HG02840 (cell line): Measurements from ENCODE around the gene IFITM5.
"Not testable (repeated sequence)": the region's sequence is repeated elsewhere in the genome, so short reads cannot be mapped to it uniquely, and the experiment has no call there.

Experiments used
- ATAC-seq: cut with Tn5 transposase; IDR thresholded peaks from one replicate; pipeline ENCODE4 v1.9.1; 2021; ENCODE audit warnings: mild to moderate bottlenecking, moderate library complexity, moderate number of reproducible peaks; ENCODE audit not compliant: unreplicated experiment, low FRiP score

Gene IFITM5

DNA sequence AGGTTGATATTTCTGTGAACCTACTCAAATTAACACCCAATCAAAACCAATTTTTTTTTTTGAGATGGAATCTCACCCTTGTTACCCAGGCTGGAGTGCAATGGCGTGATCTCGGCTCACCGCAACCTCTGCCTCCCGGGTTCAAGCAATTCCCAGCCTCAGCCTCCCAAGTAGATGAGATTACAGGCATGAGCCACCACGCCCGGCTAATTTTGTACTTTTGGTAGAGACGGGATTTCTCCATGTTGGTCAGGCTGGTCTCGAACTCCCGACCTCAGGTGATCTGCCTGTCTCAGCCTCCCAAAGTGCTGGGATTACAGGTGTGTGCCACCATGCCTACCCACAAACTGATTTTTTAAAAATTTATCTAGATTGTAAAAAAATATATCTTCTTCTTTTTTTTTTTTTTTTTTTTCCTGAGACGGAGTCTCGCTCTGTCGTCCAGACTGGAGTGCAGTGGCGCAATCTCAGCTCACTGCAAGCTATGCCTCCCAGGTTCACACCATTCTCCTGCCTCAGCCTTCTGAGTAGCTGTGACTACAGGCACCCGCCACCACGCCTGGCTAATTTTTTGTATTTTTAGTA lies 29.3 kb upstream of the IFITM5 start:
- ATAC-seq, result not testable (repeated sequence)

DNA sequence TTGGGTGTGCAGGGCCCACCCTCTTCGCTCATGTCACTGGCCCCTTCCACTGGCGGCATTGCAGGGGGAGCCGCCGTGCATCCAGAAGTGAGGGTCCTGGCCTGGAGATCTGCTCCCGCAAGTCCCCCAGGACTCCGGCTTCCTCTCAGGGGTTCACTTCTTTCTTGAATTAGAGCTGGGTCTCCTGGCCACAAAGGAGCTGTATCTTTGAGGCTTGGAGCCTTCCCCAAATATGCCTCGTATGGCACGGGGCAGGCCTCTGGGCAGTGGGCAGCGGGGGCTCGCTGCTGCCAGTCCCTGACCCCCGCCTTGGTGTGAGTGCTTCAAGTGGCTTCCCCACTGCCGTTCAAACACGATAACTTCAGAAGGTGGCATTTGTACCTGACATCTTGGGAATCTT lies 28.7 kb upstream of the IFITM5 start:
- ATAC-seq, result no peak

- no peak for ATAC-seq
Measured at GRCh38 chr11:327581-327923, 28.2 kb upstream of the IFITM5 start.

DNA sequence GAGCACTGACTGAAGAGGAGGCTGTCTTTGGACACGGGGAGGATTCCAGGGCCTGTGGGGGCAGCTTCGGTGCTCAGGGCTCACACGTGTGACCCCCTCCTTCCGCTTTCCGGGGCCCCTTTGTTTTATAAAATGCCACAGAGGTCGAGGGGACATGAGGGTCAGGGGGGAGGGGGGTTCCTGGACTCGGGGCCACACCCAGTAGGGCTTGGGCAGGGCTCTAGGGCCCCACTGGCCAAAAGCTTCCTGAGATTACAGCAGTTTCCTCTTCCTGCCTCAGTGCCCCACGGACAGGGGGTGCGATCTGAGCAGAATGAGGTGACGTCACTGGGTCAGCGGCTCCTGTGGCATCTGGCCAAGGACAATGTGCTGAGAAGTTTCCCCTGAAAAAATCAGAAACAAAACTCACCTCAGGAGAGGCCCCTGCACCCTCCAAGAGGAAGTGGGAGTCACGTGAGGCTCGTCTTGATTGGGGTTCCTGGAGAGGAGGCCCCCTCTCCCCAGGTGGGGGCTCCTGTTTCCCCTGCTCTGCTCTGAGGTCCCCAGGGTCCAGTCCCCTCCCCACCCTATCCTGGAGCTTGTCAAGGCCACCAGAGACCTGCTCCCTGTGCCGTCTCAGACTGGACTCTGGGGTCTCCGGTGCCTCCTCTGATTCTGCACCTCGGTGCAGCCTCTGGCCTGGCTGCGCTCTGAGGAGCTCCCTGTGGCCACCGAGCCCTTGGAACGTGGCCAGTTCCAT lies 27.7 kb upstream of the IFITM5 start:
- peak; percentile 52 for ATAC-seq

DNA sequence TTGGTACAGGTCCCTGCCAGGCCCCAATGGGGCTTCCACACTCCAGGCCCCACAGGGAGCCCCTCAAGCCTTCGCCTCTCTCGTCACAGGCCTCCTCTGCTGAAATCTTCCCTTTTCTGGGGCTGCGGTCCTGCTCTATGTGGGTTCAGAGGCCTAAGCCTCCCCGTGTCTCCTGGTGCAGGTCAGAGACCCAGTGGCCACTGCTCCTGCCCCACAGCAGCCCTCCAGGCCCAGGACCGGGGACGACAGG lies 27.2 kb upstream of the IFITM5 start:
- no peak for ATAC-seq

DNA sequence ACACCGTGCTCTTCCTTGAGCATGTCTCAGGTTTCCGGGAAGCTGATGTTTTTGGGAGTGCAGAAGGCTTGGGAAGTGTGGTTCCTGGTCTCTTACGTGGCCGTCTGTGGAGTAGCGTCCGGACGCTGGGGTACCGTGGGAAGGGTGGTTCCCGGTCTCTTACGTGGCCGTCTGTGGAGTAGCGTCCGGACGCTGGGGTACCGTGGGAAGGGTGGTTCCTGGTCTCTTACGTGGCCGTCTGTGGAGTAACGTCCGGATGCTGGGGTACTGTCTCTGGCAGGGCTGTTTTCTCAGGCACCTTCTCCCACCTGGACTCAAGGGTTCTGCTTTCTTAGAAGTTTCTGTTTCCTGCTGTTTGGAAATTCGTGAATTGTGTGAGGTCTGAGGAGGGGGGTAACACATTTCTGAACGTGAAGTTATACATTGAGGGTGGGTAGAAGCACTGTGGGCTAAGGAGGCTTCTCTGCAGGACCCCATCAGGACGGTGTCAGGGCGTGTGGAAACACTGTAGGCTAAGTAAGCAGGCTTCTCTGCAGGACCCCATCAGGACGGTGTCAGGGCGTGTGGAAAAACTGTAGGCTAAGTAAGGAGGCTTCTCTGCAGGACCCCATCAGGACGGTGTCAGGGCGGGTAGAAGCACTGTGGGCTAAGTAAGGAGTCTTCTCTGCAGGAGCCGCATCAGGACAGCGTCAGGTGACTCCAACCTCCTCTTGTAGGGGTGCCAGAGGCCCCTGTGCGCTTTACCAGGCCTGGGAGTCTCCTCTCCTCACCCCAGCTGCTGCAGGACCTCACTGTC lies 26.7 kb upstream of the IFITM5 start:
- no peak for ATAC-seq

DNA sequence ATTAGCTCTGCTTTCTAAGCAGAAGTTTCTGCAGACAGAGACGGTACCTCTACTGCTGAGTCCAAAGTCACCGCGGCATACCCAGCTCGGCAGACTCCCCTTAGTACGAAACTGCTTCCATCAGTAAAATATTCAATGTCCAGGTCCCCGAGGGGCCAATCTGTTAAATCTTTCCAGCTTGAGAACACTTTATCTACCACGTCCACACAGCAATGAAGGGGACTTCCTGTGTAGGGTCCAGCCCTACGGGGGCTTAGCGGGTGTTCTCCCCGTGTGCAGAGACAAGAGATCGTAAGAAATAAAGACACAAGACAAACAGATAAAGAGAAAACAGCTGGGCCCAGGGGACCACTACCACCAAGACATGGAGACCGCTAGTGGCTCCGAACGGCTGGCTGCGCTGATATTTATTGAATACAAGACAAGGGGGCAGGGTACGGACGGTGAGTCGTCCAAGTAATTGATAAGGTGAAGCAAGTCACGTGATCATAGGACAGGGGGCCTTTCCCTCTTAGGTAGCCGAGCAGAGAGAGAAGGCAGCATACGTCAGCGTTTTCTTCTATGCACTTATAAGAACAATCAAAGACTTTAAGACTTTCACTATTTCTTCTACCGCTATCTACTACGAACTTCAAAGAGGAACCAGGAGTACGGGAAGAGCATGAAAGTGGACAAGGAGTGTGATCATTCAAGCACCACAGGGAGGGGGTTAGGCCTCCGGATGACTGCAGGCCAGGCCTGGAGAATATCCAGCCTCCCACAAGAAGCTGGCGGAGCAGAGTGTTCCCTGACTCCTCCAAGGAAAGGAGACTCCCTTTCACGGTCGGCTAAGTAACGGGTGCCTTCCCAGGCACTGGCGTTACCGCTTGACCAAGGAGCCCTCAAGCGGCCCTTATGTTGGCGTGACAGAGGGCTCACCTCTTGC lies 25.5 kb upstream of the IFITM5 start:
- not testable (repeated sequence) for ATAC-seq

- ATAC-seq, result no peak
Measured at GRCh38 chr11:324156-324555, 24.8 kb upstream of the IFITM5 start.

GRCh38 chr11:319888-320273 lies 20.6 kb upstream of the IFITM5 start:
- ATAC-seq, result not testable (repeated sequence)

DNA sequence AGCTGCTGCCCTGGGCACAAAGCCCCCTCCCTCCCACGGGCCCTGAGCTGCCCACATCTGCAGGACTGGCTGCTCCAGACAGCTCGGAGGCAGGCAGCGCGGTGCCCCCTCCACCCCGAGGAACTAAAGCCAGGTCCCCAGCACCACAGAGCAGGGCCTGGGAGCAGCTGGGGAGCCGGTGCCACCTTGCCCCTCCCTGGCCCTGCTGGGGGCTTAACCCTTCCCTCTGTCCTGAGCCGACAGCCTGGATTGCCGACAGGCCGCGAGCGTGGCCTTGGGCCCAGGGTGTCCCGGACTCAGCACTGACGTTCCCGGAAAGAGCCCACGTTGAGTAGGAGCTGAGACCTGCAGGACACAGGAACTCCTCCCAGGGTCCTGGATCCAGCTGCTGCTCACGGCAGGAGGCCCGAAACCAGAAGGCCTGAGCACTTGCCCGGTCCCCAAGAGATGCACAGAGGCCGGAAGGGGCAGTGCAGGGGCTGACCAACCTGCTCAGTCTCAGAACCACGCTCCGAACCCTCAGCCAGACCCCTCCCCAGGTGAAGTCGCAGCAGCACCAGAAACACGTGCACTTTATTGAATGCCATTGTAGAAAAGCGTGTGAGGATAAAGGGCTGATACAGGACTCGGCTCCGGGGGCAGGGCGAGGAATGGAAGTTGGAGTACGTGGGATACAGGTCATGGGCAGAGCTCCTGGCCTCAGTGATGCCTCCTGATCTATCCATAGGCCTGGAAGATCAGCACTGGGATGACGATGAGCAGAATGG lies 20.0 kb upstream of the IFITM5 start:
- ATAC-seq, result not testable (repeated sequence)

- not testable (repeated sequence) for ATAC-seq
Measured at GRCh38 chr11:318405-319120, 19.2 kb upstream of the IFITM5 start.

GRCh38 chr11:317668-318404 lies 18.5 kb upstream of the IFITM5 start:
- not testable (repeated sequence) for ATAC-seq

- ATAC-seq, result no peak
Measured at GRCh38 chr11:316891-317301, 17.6 kb upstream of the IFITM5 start.

- no peak for ATAC-seq
Measured at GRCh38 chr11:316031-316701, 16.8 kb upstream of the IFITM5 start.

GRCh38 chr11:315516-315994 lies 16.2 kb upstream of the IFITM5 start:
- no peak for ATAC-seq

DNA sequence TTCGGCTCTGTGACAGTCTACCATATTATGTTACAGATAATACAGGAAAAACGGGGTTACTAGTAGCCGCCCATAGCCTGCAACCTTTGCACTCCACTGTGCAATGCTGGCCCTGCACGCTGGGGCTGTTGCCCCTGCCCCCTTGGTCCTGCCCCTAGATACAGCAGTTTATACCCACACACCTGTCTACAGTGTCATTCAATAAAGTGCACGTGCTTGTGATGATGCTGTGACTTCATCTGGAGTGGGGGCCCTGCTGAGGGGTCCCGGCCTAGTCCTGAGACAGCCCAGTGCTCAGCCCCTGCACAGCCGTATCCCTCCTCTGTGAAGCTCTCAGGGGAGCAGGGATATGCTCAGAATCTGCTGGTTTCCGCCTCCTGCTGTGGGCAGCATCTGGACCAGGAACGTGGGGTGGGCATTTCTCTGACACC lies 15.7 kb upstream of the IFITM5 start:
- ATAC-seq, result no peak

GRCh38 chr11:314554-314875 lies 15.2 kb upstream of the IFITM5 start:
- ATAC-seq, result not testable (repeated sequence)
